Tibial artery (tissue), 4 donors: ENCODE results near the gene IL1RAPL2.

Source experiments
- DNase-seq, 2 donors: peaks; one replicate each; pipeline ENCODE4 v3.0.0-alpha.2; 2019
- H3K27ac ChIP-seq, 2 donors: fragments of 200-600 bp; sonication (generic) in 1 of 2; 1 replicate in 1 of 2; 2 replicates in 1 of 2; pipeline ENCODE4 v1.5.1; 2018 to 2019; ENCODE audit warnings: mild to moderate bottlenecking in 1 of 2
- H3K27me3 ChIP-seq, 2 donors: fragments of 200-600 bp; sonication (generic) in 1 of 2; one replicate each; pipeline versions ENCODE4 v1.5.1 to v1.6.0; 2016 to 2019
- H3K36me3 ChIP-seq, 3 donors: fragments of 200-600 bp; sonication (generic) in 2 of 3; one replicate each; pipeline ENCODE4 v1.5.1; 2016 to 2019; ENCODE audit warnings: mild to moderate bottlenecking in 2 of 3
- H3K4me1 ChIP-seq, 4 donors: fragments of 200-600 bp; sonication (generic) in 2 of 4; 1 replicate in 3 of 4; 2 replicates in 1 of 4; pipeline ENCODE4 v1.5.1; 2016 to 2019
- H3K4me3 ChIP-seq, 2 donors: fragments of 200-600 bp; sonication (generic) in 1 of 2; 1 replicate in 1 of 2; 2 replicates in 1 of 2; pipeline ENCODE4 v1.5.1; 2018 to 2019; ENCODE audit warnings: mild to moderate bottlenecking in 2 of 2
- H3K9me3 ChIP-seq, 3 donors: fragments of 200-600 bp; sonication (generic) in 1 of 3; one replicate each; pipeline ENCODE4 v1.5.1; 2016 to 2019
- CTCF ChIP-seq, 2 experiments: fragments of 200-600 bp in 1 of 2; fragments of 450-650 bp in 1 of 2; IDR thresholded peaks; one replicate each; pipeline ENCODE4 v1.5.1; 2017 to 2019; ENCODE audit warnings: antibody characterized with exemption in 2 of 2, mild to moderate bottlenecking in 1 of 2, moderate library complexity in 1 of 2
- intact Hi-C: fragments of 100-400 bp; cut with DNase I; formaldehyde crosslinking; loops from one replicate; pipeline ENCODE4 v1.15.0; 2023; ENCODE audit warnings: low total_unique reads

Gene IL1RAPL2

DNA sequence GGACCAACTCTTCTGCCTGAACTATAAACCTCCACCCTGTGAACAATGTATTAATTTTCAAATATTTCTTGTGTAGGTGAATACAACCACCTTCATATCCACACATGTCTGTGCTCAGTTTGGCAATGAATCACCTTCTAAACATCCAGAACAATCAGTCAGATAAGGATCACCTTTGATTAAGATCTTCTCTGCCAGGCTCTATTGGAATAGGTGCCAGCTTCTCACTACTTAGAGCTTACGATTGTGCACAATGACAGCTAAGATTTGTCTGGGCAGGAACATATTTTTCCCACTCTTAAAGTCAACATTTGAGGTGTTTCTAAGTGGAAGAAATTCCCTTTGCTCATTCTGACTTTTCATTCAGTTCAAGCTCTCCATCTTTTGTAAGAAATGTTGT, 237.2 kb downstream of the IL1RAPL2 start:
- H3K4me1 ChIP-seq: no peaks in the 10 kb centered on the region
- H3K4me3 ChIP-seq: no peak overlapping the region
- no peaks in the 10 kb centered on the region for H3K27me3 ChIP-seq
- no peak overlapping the region for H3K27ac ChIP-seq
- H3K36me3 ChIP-seq: no peaks in the 10 kb centered on the region
- no peaks in the 10 kb centered on the region for H3K9me3 ChIP-seq
- no peak for TF ChIP-seq CTCF (IDR thresholded peaks at IDR 0.05)
- DNase-seq: no peak
- intact Hi-C loops: no loop called here

DNA sequence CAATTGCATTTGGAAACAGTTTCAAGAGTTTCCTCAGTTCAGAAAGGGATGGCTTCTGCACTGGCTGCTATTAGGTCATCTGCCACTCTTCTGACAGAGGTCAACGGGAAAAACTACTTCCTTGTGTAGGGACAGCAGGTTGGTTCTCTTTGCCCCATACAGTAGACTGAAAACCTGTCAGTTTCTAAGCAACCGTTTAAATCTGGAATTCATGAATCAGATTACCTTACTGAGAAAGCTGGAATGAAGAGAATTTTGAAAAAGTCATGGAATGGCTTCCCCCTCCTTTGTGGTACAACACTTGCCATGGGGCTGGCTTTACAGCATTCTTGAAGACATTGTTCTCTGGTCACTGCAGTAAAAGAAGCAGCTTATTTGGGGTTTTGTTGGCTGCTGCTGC, 240.3 kb downstream of the IL1RAPL2 start:
- no peak overlapping the region for H3K27ac ChIP-seq
- no peak for TF ChIP-seq CTCF (IDR thresholded peaks at IDR 0.05)

GRCh38 chrX:104833401-104833800, 267.4 kb downstream of the IL1RAPL2 start:
- no peak for DNase-seq
- no peaks in the 10 kb centered on the region for H3K9me3 ChIP-seq
- no peaks in the 10 kb centered on the region for H3K4me1 ChIP-seq
- H3K36me3 ChIP-seq: no peaks in the 10 kb centered on the region
- TF ChIP-seq CTCF (IDR thresholded peaks at IDR 0.05): no peak
- no peak overlapping the region for H3K27ac ChIP-seq
- intact Hi-C loops: no loop called here
- H3K27me3 ChIP-seq: no peaks in the 10 kb centered on the region
- no peak overlapping the region for H3K4me3 ChIP-seq

More for the DNA sequence above, 240.3 kb downstream of the IL1RAPL2 start:
- intact Hi-C loops: no loop called here
- H3K27me3 ChIP-seq: no peaks in the 10 kb centered on the region
- no peak for DNase-seq
- H3K4me3 ChIP-seq: no peak overlapping the region
- H3K9me3 ChIP-seq: no peaks in the 10 kb centered on the region
- H3K4me1 ChIP-seq: no peaks in the 10 kb centered on the region
- no peaks in the 10 kb centered on the region for H3K36me3 ChIP-seq

DNA sequence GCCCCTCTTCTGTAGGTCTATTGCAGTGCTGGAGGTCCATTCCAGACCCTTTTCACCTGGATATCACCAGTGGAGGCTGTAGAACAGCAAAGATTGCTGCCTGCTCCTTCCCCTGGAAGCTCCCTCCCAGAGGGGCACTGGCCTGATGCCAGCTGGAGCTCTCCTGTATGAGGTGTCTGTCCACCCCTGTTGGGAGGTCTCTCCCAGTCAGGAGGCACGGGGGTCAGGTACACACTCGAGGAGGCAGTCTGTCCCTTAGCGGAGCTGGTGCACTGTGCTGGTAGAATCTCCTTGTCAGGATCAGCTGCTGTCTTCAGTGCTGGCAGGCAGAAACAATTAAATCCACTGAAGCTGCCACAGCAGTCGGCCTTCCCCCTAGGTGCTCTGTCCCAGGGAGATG, 276.6 kb downstream of the IL1RAPL2 start:
- intact Hi-C loops: no loop called here
- TF ChIP-seq CTCF (IDR thresholded peaks at IDR 0.05): no peak

GRCh38 chrX:104852241-104852640, 286.2 kb downstream of the IL1RAPL2 start:
- no peaks in the 10 kb centered on the region for H3K9me3 ChIP-seq

More for the DNA sequence above, 276.6 kb downstream of the IL1RAPL2 start:
- no peak overlapping the region for H3K4me3 ChIP-seq
- no peak for DNase-seq
- no peaks in the 10 kb centered on the region for H3K9me3 ChIP-seq
- H3K4me1 ChIP-seq: no peaks in the 10 kb centered on the region
- no peaks in the 10 kb centered on the region for H3K36me3 ChIP-seq
- no peak overlapping the region for H3K27ac ChIP-seq
- no peaks in the 10 kb centered on the region for H3K27me3 ChIP-seq

More at GRCh38 chrX:104852241-104852640, 286.2 kb downstream of the IL1RAPL2 start:
- H3K27ac ChIP-seq: no peak overlapping the region
- H3K4me1 ChIP-seq: peaks cover 0 to 10% (median 0%) of the 10 kb centered on the region in 4 donors
- no peak for TF ChIP-seq CTCF (IDR thresholded peaks at IDR 0.05)
- no peaks in the 10 kb centered on the region for H3K36me3 ChIP-seq
- intact Hi-C loops: no loop called here
- DNase-seq: no peak
- no peaks in the 10 kb centered on the region for H3K27me3 ChIP-seq
- H3K4me3 ChIP-seq: no peak overlapping the region
